COR-L47 (cell line): ENCODE measurements around the gene KCNQ1.

ENCODE experiments used
- DNase-seq: peaks from one replicate; lab custom pipeline; 2025; lab: John Stamatoyannopoulos, UW

The KCNQ1 gene

GRCh38 chr11:2581151-2581930, 136.5 kb downstream of the KCNQ1 start:
- DNase-seq, result no peak

- DNase-seq, result no peak
Observed at GRCh38 chr11:2581931-2582350, 137.1 kb downstream of the KCNQ1 start.

GRCh38 chr11:2582351-2582945, 137.6 kb downstream of the KCNQ1 start:
- no peak for DNase-seq

- no peak for DNase-seq
Observed at GRCh38 chr11:2582946-2583604, 138.3 kb downstream of the KCNQ1 start.

- DNase-seq, result no peak
Observed at GRCh38 chr11:2583605-2583958, 138.8 kb downstream of the KCNQ1 start.

GRCh38 chr11:2584434-2584811, 139.6 kb downstream of the KCNQ1 start:
- DNase-seq, result no peak

GRCh38 chr11:2584812-2585565, 140.2 kb downstream of the KCNQ1 start:
- DNase-seq, result no peak

- DNase-seq, result no peak
Observed at GRCh38 chr11:2585566-2586086, 140.8 kb downstream of the KCNQ1 start.

GRCh38 chr11:2586087-2586792, 141.4 kb downstream of the KCNQ1 start:
- DNase-seq, result no peak

- DNase-seq, result no peak
Observed at GRCh38 chr11:2586793-2587131, 142.0 kb downstream of the KCNQ1 start.

GRCh38 chr11:2587132-2587930, 142.5 kb downstream of the KCNQ1 start:
- no peak for DNase-seq

- no peak for DNase-seq
Observed at GRCh38 chr11:2587976-2588748, 143.4 kb downstream of the KCNQ1 start.

- no peak for DNase-seq
Observed at GRCh38 chr11:2588809-2589537, 144.2 kb downstream of the KCNQ1 start.

GRCh38 chr11:2589538-2589934, 144.7 kb downstream of the KCNQ1 start:
- DNase-seq, result no peak

GRCh38 chr11:2590131-2590964, 145.5 kb downstream of the KCNQ1 start:
- no peak for DNase-seq

- DNase-seq, result no peak
Observed at GRCh38 chr11:2590965-2591754, 146.4 kb downstream of the KCNQ1 start.

- DNase-seq, result no peak
Observed at GRCh38 chr11:2591805-2592204, 147.0 kb downstream of the KCNQ1 start.
